CD4-positive, alpha-beta T cell treated with Interleukin-17A for 4 hours (primary cell): ENCODE results near the gene GEMIN7.

Source experiments
- DNase-seq: peaks from one replicate; pipeline ENCODE4 v3.0.0-alpha.2; 2020; ENCODE audit warnings: mixed read lengths

Gene GEMIN7, protein sequence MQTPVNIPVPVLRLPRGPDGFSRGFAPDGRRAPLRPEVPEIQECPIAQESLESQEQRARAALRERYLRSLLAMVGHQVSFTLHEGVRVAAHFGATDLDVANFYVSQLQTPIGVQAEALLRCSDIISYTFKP

DNA sequence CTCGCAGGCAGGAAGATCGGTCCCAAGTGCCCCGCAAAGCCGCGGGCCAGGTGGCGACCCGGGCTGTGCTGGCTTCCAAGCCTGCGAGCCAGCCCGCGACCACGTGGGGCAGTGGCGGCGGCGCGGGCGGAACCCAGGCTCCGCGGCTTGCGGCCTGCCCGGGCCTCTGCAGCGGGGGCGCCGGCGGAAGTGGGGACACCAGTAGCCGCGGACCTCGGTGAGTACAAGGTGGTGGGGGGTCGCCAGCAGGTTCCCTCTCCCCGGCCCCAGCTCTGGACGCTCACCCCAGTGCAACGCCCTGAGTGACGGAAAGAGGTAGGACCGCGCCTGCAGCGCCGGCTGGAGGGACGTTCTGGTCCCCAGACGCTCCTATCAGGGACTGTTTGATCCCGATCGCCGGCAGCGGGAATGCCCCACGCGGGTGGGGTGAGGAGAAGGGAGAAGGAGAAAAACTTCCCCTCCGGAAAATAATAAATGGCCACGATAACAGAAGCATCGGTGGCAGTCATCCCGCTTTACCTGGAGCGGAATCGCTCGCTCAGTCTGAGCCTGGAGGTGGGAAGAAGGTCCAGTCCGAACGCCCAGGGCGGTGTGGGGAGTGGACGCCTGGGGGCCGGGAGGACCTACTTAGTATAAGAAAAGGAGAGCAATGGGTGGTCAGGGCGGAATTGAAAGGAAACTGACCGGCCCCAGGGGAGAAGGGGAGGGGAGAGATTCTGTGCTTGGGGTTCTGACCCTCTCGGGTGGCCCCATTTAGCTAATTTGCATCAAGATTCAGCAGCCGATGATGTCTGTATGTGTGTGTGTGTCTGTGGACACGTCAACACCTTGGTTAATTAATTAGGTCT is at the start of gene GEMIN7:
TSS of gene GEMIN7 (plus strand) at position 198 of the 848 bp plus-strand sequence. CDS start 10,855 bp downstream, outside the sequence.
- peak; percentile 81 for DNase-seq

DNA sequence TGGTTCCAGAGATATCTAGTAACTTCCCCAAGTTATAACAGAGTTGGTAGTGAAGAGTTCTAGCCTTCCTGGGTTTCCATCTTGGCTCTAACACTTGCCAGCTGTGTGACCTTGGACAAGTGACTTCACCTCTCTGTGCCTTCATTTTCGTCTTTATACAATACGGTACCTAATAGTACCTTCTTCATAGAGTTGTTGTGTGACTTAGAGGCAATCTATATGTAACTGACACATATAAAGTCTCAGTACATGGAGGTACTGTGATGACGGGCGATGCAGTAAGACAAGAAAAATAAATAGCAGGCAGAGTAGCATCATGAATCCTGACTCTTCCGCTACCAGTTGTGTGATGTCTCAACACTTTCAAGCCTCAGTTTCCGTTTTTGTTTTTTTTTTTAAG is 48.2 kb upstream of the GEMIN7 start:
- no peak for DNase-seq

DNA sequence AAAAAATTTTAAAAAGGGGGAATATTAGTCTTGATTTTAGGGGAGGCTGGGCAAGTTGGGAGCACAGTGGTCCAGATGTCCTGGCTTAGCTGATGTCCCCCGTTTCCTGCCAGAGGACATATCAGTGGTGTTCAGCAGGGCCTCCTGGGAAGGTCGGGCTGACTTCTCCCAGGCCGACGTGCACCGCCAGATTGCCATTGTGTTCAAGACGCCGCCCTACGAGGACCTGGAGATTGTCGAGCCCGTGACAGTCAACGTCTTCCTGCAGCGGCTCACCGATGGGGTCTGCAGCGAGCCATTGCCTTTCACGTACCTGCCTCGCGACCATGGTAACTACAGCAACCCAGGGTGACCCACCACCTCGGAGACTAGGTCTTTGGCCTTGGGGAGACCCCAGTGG is 46.6 kb upstream of the GEMIN7 start:
- DNase-seq = no peak

DNA sequence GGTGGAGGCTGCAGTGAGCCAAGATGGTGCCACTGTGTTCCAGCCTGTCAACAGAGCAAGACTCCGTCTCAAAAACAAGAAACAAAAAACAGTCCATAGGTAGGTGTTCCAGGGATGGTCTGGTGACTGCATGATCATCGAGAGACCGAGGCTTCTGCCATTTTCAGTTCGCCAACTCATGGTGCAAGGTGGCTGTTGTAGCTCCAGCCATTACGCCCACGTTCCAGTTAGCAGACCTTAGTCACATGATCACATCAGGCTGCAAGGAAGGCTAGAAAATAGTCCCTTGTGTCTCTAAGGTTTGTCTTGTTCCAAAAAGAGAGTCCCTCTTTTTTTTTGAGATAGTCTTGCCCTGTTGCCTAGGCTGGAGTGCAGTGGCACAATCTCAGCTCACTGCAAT is 43.3 kb upstream of the GEMIN7 start:
- DNase-seq = no peak

DNA sequence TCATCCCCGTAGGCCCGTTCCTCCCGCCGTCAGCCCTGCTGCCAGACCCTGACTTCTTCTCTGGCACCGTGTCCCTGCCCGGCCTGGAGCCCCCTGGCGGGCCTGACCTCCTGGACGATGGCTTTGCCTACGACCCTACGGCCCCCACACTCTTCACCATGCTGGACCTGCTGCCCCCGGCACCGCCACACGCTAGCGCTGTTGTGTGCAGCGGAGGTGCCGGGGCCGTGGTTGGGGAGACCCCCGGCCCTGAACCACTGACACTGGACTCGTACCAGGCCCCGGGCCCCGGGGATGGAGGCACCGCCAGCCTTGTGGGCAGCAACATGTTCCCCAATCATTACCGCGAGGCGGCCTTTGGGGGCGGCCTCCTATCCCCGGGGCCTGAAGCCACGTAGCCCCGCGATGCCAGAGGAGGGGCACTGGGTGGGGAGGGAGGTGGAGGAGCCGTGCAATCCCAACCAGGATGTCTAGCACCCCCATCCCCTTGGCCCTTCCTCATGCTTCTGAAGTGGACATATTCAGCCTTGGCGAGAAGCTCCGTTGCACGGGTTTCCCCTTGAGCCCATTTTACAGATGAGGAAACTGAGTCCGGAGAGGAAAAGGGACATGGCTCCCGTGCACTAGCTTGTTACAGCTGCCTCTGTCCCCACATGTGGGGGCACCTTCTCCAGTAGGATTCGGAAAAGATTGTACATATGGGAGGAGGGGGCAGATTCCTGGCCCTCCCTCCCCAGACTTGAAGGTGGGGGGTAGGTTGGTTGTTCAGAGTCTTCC is 41.5 kb upstream of the GEMIN7 start:
- DNase-seq = no peak

DNA sequence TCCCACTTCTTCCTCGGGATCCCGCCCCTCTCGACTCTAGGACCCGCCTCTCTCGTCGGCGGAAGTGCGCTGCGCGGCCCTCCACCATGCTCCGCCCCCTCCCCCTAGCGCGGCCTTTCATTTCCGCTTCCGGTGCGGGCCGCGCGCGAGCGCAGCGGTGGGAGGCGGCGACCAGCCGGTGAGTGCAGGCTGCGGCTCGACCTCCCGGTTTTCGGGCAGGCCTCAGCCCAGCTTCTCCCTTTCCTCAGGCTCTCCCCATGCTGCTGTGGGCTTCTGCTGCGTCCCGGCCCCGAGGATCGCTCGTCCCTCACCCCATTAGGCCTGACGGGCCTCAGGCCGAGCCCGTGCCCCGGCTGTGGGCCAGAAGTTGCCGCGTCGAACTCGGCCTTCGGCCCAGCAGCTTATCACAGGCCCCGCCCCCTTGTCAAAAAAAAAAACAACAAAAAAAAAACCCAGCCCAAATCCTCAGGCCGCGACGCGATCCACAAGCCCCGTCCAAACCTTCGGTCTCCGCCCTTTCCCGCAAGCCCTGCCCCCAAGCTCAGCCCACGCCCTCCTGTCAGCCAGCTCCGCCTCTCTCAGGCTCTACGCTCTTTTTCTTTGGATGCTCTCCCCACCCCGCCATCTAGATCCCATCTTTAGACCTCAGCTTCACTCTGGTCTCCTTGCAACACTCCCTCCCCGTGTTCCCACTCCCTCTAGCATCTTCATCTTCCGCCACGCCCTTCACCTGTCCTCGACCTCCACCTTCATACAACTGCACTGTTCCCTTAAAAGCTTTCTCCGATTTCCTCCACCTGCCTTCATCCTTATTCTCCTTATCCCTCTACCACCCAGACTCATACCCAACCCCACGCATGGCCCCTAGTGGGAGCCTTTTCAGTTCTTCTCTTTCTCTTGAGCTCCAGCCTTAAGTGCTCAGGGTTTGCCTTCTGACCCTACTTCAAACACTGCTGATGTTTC is 39.8 kb upstream of the GEMIN7 start, which contains the start of gene CLASRP:
TSS of gene CLASRP (plus strand) at position 115 of the 963 bp plus-strand sequence. CDS start 1,168 bp downstream, outside the sequence.
- peak; percentile 90 for DNase-seq

DNA sequence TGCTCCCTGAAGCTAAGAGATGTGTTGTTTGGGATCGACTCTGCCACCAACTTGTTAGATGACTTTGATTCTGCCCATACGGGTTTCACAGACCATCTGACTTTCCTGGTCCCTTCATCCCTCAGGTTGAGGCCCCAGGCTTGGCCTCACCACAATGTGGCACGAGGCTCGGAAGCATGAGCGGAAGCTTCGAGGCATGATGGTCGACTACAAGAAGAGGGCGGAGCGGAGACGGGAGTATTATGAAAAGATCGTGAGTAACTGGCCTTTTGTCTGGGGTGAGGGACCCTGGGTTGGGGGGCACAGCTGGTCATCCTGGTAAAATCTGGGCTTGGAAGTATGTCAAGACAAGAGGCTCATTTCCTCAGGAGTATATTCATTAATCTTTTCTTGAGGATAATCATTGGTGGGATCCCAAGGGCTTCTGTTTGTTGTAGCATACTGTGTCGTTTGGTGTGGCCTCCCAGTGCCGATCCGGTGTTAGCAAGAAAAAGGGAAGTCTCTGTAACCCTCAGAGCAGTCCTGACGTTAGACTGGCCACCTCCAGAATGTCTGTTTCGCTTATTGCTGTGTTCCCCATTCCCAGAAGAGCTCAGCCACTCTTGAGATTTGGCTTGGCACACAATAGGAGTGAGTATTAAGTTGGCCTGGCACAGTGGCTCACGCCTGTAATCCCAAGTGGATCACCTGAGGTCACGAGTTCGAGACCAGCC is 38.8 kb upstream of the GEMIN7 start:
- DNase-seq = no peak

DNA sequence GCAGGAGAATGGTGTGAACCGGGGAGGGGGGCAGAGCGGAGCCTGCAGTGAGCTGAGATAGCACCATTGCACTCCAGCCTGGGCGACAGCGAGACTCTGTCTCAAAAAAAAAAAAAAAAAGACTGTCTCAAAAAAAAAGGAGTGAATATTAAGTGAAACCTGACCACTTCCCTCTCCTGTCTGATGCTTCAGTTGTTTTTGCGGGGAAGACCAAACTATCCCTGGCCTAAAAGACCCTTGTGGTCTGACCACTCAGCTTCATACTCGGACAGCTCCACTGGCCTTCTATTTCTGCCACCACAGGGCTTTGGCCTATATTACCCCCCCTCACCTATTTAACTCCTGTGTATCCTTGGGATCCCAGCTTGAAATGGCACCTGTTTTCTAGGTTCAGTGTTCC is 37.9 kb upstream of the GEMIN7 start:
- DNase-seq = no peak

DNA sequence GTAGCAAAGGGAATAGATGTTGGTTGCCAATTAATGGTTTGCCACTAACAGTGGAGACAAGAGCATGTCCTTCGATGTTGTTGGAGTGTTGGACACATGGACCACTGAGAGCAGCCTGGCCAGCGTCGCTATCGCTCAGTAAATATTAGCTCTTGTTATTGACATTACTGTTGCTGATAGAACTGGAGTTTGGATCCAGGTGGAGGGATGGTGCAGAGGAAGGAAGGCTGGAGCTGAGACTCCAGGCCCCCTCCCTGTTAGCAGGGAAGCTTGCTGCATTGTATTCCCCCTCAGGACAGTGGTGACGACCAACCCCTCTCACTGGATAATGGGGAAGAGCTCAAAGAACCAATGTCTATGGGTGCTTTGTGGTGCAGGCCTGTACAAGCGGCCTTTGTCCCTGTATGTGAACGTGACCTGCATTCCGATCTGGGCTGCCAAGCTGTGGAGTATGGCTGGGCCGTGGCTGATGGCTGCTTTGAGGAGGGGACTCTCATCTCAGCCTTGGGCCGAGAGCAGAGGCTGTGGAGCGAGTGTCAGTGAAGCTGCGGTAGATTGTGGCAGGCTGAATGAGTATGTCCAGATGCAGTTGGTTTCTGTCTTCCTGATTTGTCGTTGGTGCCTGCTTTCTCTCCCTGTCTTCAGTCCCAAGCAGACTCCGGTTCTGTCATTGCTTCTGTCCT is 33.2 kb upstream of the GEMIN7 start:
- no peak for DNase-seq

DNA sequence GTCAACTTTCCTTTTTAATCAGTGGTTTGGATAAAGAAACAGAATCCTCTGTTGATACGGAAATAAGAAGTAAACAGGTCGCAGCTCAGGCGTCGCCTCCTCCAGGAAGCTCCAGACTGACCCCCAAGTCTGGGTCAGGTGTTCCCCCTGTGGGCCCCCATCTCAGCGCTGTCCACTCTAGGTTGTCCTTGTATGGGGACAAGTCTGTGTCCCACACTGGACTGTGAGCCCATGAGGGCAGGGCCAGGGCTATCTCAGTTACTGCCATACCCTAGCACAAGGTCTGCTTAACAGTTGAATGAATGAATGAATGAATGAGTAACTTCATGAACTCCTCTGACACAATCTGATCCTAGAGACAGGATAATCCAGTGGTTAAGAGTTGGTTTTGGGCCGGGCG is 32.7 kb upstream of the GEMIN7 start:
- no peak for DNase-seq

DNA sequence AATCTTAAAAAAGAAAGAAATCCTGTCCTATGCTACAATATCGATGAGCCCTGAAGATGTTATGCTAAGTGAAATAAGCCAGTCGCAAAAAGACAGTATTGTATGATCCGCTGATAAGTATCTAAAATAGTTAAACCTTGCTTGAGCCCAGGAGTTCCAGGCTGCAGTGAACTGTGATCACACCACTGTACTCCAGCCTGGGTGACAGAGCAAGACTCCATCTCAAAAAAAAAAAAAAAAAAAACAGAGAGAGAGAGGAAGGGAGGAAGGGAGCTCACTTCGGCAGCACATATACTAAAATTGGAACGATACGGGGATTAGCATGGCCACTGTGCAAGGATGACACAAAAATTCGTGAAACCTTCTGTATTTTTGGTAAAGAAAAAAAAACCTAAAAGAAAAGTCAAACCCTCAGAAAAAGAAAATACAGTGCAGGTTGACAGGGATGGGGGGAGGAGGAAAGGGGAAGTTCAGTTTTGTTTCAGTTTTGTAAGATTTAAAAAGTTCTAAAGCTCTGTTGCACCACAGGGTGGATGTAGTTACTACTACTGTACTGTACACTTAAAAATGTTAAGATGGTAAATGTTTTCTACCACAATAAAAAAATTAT is 31.8 kb upstream of the GEMIN7 start:
- no peak for DNase-seq

DNA sequence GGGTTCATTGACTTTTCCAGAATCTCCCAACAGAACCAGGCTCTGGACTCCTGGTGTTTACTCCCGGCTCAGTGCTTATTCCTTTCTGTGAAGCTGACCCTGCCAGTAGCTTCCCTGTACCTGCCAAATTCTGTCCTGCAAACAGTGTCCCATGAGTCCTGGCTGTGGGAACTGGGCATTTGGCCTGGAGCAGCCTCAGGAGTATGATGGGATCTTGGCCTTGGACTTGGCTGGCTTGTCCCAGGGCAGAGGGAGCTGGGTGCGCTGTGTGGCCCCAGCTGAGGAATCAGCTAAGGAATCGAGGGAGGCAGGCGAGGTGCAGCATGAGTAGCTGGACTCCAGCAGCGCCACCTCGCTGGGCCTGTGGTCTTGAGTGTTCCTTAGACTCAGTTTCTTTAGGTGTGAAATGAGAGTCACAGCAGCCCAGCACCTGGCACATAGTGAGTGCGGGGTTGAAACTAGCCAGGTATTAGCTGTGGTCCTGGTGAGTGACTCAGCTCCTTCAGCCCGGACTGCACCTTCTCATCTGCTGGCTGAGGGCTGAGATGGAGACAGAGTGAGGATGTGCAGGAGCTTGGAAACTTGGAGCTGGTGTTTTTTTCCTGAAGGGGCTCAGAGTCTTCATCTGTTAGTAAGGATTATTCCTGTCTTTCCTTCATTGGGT is 29.9 kb upstream of the GEMIN7 start:
- DNase-seq = no peak

DNA sequence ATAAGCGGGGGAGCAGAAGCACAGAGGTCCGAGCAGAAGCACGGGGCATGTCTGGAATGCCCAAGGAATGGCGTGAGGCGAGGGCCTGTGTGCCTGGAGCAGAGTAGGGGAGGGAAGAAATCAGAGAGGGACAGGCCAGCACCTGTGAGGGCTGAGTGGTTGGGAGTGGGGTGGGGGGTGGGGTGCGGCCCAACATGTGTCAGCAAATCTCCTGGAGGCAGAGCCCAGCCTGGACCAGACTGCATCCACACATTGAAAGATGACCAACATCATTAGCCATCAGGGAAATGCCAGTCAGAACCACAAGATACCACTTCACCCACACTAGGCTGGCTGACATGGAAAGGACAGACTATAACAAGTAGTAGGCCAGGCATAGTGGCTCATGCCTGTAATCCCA is 29.0 kb upstream of the GEMIN7 start:
- no peak for DNase-seq

DNA sequence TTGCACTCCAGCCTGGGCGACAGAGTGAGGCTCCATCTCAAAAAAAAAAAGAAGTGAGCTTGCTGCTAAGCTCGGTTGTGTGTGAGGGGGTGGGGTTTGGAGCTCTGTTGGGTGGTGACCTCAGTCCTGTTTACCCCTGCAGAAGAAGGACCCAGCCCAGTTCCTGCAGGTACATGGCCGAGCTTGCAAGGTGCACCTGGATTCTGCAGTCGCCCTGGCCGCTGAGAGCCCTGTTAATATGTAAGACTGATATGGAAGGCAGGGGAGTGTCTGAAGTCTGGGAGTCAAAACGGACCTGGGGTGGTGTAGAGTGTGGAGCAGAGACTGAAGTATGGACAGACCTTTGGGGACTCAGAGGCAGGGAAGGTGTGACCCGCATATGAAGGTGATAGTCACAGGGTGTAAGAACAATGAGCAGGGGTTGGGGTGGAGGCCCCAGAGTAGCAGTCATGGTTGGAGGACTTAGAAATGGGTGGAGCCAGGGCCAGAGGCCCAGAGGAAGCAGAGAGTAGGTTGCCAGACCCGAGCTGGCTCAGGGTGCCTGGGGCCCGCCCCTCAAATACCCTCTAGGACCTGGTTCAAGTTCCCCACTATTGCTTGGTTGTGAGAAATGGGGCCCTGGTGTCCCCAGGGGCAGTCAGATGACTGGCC is 27.0 kb upstream of the GEMIN7 start:
- no peak for DNase-seq

DNA sequence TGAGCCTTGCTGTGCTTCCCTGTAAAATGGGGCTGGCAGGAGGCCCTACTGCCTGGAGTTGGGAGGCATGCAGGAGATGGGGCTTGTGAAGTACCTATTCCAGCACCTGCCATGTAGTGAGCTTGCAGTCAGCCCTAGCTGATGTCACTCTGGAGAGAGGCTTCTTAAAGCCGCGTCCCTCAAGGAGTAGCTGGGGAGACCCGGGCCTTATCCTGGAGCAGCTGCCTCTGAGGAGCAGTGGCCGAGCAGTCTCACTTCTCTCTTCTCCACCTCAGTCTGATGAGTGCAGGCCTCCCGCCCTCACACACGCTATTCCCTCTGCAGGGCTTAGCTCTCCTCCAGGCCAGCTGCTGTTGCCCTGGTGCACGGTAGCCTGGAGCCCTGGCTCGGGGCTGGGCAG is 22.2 kb upstream of the GEMIN7 start:
- no peak for DNase-seq

DNA sequence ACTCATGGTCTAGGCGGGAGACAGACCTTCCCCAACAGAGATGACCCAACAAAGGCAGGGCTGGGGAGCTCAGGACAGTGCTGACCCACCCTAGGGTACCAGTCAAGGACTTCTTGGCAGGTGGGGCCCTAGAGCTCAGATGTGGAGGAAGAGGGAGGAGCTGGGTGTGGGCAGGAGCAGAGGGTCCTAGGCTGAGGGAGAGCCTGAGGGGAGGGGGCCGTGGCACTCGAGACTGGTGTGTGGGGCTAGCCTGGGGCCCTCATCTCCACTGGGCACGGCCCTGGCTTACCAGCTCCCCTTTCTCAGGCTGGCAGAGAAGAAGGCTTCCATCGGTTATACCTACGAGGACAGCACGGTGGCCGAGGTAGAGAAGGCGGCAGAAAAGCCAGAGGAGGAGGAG is 21.6 kb upstream of the GEMIN7 start:
- DNase-seq = no peak

DNA sequence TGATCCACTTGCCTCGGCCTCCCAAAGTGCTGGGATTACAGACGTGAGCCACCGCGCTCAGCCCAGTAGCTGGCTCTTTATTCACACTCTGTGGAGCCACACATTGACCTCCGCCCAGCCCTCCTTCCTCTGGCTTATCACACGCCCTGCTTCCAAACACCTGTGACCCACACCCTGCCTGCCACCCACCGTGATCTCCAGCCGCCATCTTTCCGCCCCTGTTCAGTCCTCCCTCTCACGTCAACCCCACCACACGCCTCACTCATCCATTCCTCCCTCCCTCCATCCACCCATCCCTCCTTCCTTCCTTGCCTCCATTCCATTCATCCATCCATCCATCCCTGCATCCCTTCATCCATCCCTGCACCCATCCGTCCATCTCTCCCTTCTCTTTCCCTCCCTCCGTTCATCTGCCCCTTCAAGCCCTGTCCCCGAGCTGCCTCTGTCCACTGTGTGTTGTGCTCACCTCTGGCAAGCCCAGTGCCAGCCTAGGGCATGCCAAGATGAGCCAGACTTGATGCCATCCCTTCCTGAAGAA is 20.4 kb upstream of the GEMIN7 start:
- no peak for DNase-seq

DNA sequence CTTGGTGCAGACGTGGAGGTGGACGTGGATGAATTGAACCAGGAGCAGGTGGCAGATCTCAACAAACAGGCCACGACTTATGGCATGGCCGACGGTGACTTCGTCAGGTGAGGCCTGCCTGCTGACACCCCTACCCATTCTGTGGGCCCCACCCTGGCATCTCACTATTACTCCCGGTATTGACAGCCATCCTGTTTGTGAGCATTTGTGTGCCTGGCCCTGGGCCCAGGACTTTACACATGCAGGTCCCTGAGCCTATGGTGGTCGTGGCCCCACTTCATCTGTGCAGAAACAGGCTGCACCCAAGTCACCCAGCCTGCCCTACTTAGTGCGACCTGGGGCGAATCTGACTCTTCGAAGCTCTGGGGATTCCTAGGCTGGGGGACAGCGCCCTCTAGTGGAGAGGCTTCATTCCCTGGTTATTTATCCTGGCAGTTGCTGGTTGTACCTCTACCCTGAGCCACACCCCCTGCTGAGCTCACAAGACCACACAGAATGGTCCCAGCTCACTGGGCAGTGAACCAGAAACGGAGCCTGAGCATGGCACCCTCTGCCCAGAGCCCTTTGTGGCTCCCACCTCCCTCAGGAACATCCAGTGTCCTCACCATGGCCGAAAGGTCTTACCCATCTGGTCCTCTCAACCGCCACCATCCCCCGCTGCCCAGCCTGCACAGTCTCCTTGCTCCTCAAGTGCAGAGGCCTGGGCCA is 19.6 kb upstream of the GEMIN7 start:
- peak; percentile 87 for DNase-seq

DNA sequence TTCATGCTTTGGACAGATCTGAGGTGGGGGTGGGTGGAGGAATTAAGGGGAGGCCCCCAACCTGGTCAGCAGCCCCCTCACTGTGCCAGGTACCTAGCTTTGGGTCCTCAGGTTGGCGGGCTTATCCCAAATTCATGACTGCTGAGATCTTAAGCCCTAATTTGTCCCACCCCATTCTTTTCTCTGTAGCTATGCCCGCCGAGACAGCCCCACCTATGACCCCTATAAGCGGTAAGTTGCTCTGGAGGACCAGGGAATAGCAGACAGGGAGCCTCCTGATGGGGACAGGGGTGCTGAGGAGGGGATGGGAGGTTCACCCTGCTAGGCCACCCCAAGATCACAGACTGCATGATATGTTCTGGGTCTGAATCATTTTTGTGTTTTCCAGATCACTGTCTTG is 17.1 kb upstream of the GEMIN7 start:
- no peak for DNase-seq
